ENCODE results near the gene CABP1.

The CABP1 gene

DNA sequence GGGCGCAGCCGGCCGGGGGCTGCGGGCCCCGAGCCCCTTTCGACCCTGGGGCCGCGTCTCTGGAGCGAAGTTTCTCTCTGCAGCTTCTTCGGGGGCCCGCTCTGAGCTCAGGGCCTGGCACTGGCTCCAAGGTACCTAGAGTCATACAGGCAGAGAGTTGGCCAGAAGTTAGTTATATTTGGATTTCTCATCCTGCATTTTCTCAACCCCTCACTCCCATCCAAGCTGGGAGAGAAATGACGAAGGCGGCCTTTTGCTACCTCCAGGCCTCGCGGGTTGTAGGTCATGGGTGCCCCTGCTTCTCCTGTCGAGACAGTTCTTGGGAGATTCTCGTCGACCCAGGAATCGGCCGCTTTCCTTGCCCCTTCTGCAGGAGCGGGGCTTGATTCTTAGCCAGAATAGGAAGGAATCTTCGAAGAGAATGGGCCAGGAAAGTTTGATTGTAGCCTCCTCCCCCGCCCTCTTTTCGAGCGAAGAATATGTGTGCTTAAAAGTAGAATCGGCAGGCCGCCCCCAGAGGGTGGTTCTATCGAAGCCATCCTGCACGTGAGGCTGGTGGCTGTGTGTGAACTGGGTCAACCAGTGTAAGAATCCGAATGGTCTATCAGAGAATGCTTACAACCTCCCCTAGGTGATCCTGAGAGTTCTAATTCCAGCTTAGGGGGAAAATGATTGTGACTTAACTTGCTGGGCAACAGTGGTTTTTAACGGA, 47.3 kb downstream of the CABP1 start:
- Mint-ChIP-seq H3K36me3 (peaks cover 10% of the 10 kb centered on the region), H3K4me3 (peak overlapping the region; percentile 90), H3K9me3 (no peaks in the 10 kb centered on the region), H3K4me1 (peaks cover 64% of the 10 kb centered on the region), H3K27me3 (no peaks in the 10 kb centered on the region), H3K27ac (peak overlapping the region; percentile 69)
- DNase-seq: peak; percentile 44
- CTCF ChIA-PET: interaction anchor here (0.6 to 2.4 kb wide), 8 partner anchors 13 to 284 kb away, joined by 3 to 29 read pairs (median 3); partner anchors contain the start of gene POP5

DNA sequence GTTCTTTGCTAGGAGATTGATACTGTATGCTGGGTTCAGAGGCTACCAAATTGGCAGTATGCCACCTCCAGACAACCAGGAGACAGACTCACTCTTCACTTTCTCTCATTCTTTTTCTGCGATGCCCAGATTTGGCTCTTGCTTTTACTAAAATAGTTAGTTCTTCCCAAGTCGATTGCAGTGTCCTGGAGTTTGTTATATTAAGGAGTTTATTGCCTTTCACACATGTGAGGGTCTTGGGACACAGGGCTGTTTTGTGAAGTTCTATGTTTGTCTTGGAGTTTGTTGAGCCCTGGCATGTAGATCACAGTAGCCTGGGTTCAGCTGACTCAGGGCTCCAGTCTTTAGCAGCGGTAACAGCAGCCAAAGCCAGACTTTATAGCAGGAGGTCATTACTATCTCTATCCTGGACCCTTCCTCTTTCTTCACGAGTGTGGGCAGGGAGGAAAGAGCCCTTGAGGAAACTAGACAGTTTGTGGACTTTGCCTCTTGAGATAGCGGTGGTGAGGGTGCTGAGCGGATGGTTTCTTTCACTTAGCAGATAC, 48.2 kb downstream of the CABP1 start:
- CTCF ChIA-PET: interaction anchor here (0.9 to 5.8 kb wide), 9 partner anchors 12 to 283 kb away, joined by 3 to 45 read pairs (median 4); partner anchors contain the start of gene POP5
- no peak for DNase-seq
- Mint-ChIP-seq H3K27me3 (no peaks in the 10 kb centered on the region), H3K9me3 (no peaks in the 10 kb centered on the region), H3K27ac (peak overlapping the region; percentile 69), H3K36me3 (peaks cover 16% of the 10 kb centered on the region), H3K4me3 (peak overlapping the region; percentile 90), H3K4me1 (peaks cover 72% of the 10 kb centered on the region)

- H3K4me3 Mint-ChIP-seq: peak overlapping the region; percentile 90
- H3K36me3 Mint-ChIP-seq: peaks cover 26% of the 10 kb centered on the region
- no peak for DNase-seq
- no peaks in the 10 kb centered on the region for H3K27me3 Mint-ChIP-seq
- no peak overlapping the region for H3K27ac Mint-ChIP-seq
- no peaks in the 10 kb centered on the region for H3K9me3 Mint-ChIP-seq
- CTCF ChIA-PET: interaction anchor here (0.7 to 5.8 kb wide), 5 partner anchors 20 to 282 kb away, joined by 3 to 45 read pairs (median 4); partner anchors contain the start of gene POP5
- H3K4me1 Mint-ChIP-seq: peaks cover 73% of the 10 kb centered on the region
These were observed 49.1 kb downstream of the CABP1 start for GRCh38 chr12:120689397-120690082.

DNA sequence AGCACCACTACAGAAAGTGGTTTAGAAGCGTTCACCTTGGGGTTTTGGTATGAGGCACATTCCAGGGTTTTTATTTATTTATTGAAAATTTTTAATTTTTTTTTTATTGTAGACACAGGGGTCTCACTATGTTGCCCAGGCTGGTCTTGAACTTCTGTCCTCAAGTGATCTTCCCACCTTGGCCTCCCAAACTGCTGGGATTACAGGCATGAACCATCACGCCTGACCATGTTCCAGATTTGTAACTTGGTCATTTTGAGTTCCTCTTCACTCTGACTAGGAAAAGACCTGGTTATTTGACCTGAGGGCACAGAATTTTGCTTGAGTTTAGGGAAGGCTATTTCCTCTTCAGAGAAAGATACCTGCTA, 49.6 kb downstream of the CABP1 start:
- CTCF ChIA-PET: interaction anchor here (1.5 to 5.8 kb wide), 2 partner anchors 19 to 42 kb away, joined by 4 to 45 read pairs; no protein-coding TSS in a partner anchor
- DNase-seq: no peak
- no peaks in the 10 kb centered on the region for H3K9me3 Mint-ChIP-seq
- H3K27ac Mint-ChIP-seq: no peak overlapping the region
- peaks cover 68% of the 10 kb centered on the region for H3K4me1 Mint-ChIP-seq
- no peak overlapping the region for H3K4me3 Mint-ChIP-seq
- peaks cover 31% of the 10 kb centered on the region for H3K36me3 Mint-ChIP-seq
- no peaks in the 10 kb centered on the region for H3K27me3 Mint-ChIP-seq

DNA sequence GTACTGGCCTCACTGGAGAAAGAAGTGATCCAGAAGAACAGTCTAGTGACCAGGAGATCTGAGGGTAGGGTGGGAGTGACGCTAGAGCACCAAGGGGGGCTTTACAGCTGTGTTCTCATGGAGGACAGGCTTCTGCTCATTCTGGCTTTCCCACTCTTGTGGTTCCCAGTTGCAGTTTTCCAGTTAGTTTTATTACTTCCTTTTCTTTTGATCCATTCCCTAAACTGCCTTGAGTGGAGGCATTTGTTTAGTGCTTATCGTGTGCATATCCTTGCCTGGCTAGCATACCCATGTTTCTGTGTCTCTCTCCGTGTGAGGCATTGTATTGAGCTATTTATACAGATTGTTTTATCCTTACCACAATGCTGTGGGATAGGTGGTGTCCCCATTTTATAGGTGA, 50.6 kb downstream of the CABP1 start:
- H3K9me3 Mint-ChIP-seq: no peaks in the 10 kb centered on the region
- no peak for DNase-seq
- peaks cover 59% of the 10 kb centered on the region for H3K4me1 Mint-ChIP-seq
- no peak overlapping the region for H3K27ac Mint-ChIP-seq
- CTCF ChIA-PET: interaction anchor here (0.5 to 5.8 kb wide), 2 partner anchors 43 to 251 kb away, joined by 3 to 45 read pairs; no protein-coding TSS in a partner anchor
- H3K4me3 Mint-ChIP-seq: no peak overlapping the region
- no peaks in the 10 kb centered on the region for H3K27me3 Mint-ChIP-seq
- peaks cover 40% of the 10 kb centered on the region for H3K36me3 Mint-ChIP-seq

- H3K36me3 Mint-ChIP-seq: peaks cover 55% of the 10 kb centered on the region
- peaks cover 59% of the 10 kb centered on the region for H3K4me1 Mint-ChIP-seq
These were observed 52.2 kb downstream of the CABP1 start for GRCh38 chr12:120692524-120693033.

DNA sequence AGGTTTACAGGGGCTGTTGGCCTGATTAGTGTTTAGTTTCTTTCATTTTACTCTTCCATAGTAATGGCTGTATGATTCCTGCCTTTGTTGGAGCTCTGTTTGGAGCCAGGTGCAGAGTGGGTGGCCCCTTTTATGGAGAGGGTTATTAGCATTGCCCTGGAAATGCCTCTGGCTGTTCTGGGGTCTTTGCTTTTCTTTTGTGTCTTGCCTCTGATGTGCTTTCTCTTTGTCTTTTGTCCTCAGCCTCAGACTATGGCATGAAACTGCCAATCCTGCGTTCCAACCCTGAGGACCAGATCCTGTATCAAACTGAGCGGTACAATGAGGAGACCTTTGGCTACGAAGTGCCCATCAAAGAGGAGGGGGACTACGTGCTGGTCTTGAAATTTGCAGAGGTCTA, 53.4 kb downstream of the CABP1 start:
- H3K27me3 Mint-ChIP-seq: no peaks in the 10 kb centered on the region
- no peak for DNase-seq
- H3K4me3 Mint-ChIP-seq: no peak overlapping the region
- peak overlapping the region; percentile 9 for H3K27ac Mint-ChIP-seq
- peaks cover 54% of the 10 kb centered on the region for H3K4me1 Mint-ChIP-seq
- H3K9me3 Mint-ChIP-seq: no peaks in the 10 kb centered on the region
- CTCF ChIA-PET: interaction anchor here (5.8 kb wide), 1 partner anchor 46 kb away, joined by 45 read pairs; no protein-coding TSS in a partner anchor
- peaks cover 63% of the 10 kb centered on the region for H3K36me3 Mint-ChIP-seq

More at GRCh38 chr12:120692524-120693033, 52.2 kb downstream of the CABP1 start:
- CTCF ChIA-PET: interaction anchor here (0.9 to 5.8 kb wide), 2 partner anchors 19 to 45 kb away, joined by 3 to 45 read pairs; no protein-coding TSS in a partner anchor
- no peak for DNase-seq
- Mint-ChIP-seq H3K9me3 (no peaks in the 10 kb centered on the region), H3K27ac (peak overlapping the region; percentile 50), H3K4me3 (no peak overlapping the region), H3K27me3 (no peaks in the 10 kb centered on the region)

GRCh38 chr12:120696626-120697025, 56.2 kb downstream of the CABP1 start:
- no peak overlapping the region for H3K27ac Mint-ChIP-seq
- H3K4me1 Mint-ChIP-seq: peaks cover 28% of the 10 kb centered on the region
- H3K27me3 Mint-ChIP-seq: no peaks in the 10 kb centered on the region
- H3K9me3 Mint-ChIP-seq: no peaks in the 10 kb centered on the region
- no peak for DNase-seq
- peaks cover 73% of the 10 kb centered on the region for H3K36me3 Mint-ChIP-seq
- CTCF ChIA-PET: no interaction called here
- H3K4me3 Mint-ChIP-seq: no peak overlapping the region

DNA sequence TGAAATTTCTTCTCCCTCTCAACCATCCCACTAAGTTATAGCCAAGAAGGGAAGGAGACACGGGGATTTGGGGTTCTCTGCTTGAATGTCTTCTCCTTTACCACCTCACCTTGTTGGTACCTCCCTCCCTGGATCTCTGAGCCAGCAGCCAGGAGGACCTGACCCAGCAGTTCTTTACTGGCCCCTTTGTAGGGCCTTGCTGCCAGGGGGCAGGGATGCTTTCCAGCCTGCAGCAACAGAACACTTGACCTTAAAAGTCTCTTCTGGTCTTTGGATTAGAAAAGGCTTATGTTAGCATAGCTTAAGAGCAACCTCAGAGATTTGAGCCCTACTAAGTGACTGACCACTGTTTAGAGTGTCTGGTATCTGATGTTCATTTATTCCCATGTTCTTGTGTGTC, 56.9 kb downstream of the CABP1 start:
- CTCF ChIA-PET: interaction anchor here (1.4 to 5.8 kb wide), 2 partner anchors 14 to 49 kb away, joined by 3 to 31 read pairs; no protein-coding TSS in a partner anchor
- peak; percentile 10 for DNase-seq
- peak overlapping the region; percentile 61 for H3K27ac Mint-ChIP-seq
- H3K4me1 Mint-ChIP-seq: peaks cover 20% of the 10 kb centered on the region
- no peak overlapping the region for H3K4me3 Mint-ChIP-seq
- H3K27me3 Mint-ChIP-seq: no peaks in the 10 kb centered on the region
- H3K36me3 Mint-ChIP-seq: peaks cover 70% of the 10 kb centered on the region
- no peaks in the 10 kb centered on the region for H3K9me3 Mint-ChIP-seq

DNA sequence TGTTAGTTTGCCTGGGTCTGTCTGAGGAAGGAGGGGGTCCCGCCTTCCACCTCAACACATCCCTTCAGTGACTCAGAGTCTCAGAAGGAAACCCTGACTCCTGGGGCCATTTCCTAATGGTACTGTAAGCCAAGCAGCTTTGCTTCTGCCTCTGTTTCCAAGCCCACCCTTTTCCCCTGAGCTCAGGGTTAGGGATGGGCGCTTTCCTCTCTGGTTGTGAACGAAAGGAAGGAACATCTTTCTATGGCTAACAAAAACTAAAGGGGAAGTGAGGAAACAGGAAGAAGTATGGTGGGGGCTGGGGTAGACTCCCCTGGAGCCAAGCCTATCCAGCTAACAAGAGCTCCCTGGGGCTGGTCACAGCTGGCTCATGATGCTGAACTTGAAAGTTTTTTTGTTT, 58.2 kb downstream of the CABP1 start:
- CTCF ChIA-PET: interaction anchor here (5.8 kb wide), 1 partner anchor 51 kb away, joined by 31 read pairs; no protein-coding TSS in a partner anchor
- H3K27me3 Mint-ChIP-seq: no peaks in the 10 kb centered on the region
- no peak for DNase-seq
- no peak overlapping the region for H3K4me3 Mint-ChIP-seq
- peaks cover 8% of the 10 kb centered on the region for H3K4me1 Mint-ChIP-seq
- H3K36me3 Mint-ChIP-seq: peaks cover 65% of the 10 kb centered on the region
- no peaks in the 10 kb centered on the region for H3K9me3 Mint-ChIP-seq
- H3K27ac Mint-ChIP-seq: no peak overlapping the region

- DNase-seq: no peak
- no peaks in the 10 kb centered on the region for H3K27me3 Mint-ChIP-seq
- no peak overlapping the region for H3K27ac Mint-ChIP-seq
- H3K9me3 Mint-ChIP-seq: no peaks in the 10 kb centered on the region
- no peak overlapping the region for H3K4me3 Mint-ChIP-seq
- CTCF ChIA-PET: interaction anchor here (0.5 to 5.8 kb wide), 3 partner anchors 10 to 96 kb away, joined by 3 to 31 read pairs (median 6); partner anchors contain the start of gene UNC119B
- H3K4me1 Mint-ChIP-seq: peaks cover 5% of the 10 kb centered on the region
- peaks cover 59% of the 10 kb centered on the region for H3K36me3 Mint-ChIP-seq
These were observed 59.1 kb downstream of the CABP1 start for GRCh38 chr12:120699553-120699952.

DNA sequence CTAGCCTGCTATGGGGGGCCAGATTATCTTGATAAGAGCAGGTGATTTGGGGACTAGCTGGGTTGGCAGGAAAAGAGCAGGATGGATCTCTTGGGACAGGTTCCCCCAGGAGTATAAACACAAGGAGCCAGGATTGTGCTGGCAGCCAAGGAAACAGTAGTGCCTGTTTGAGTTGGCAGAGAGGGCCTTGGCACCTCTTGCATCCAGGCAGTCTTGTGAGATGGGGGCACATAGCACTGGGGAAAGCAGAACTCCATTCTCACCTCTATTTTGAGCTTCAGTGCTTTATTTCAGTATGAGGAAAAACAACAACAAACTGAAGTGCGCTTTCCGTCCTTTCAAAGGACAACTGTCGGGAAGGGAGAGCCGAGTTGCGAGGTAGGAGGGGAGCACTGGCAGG, 60.5 kb downstream of the CABP1 start:
- H3K4me3 Mint-ChIP-seq: no peak overlapping the region
- no peaks in the 10 kb centered on the region for H3K9me3 Mint-ChIP-seq
- peaks cover 5% of the 10 kb centered on the region for H3K4me1 Mint-ChIP-seq
- H3K27ac Mint-ChIP-seq: peak overlapping the region; percentile 38
- CTCF ChIA-PET: interaction anchor here (1.3 to 5.8 kb wide), 3 partner anchors 9 to 53 kb away, joined by 3 to 31 read pairs (median 6); partner anchors contain the start of gene UNC119B
- no peaks in the 10 kb centered on the region for H3K27me3 Mint-ChIP-seq
- H3K36me3 Mint-ChIP-seq: peaks cover 45% of the 10 kb centered on the region
- DNase-seq: no peak

- no peak overlapping the region for H3K27ac Mint-ChIP-seq
- H3K4me3 Mint-ChIP-seq: no peak overlapping the region
- no peaks in the 10 kb centered on the region for H3K27me3 Mint-ChIP-seq
- H3K9me3 Mint-ChIP-seq: no peaks in the 10 kb centered on the region
- DNase-seq: no peak
- peaks cover 5% of the 10 kb centered on the region for H3K4me1 Mint-ChIP-seq
- CTCF ChIA-PET: interaction anchor here (5.8 kb wide), 1 partner anchor 55 kb away, joined by 31 read pairs; no protein-coding TSS in a partner anchor
- H3K36me3 Mint-ChIP-seq: peaks cover 29% of the 10 kb centered on the region
These were observed 62.2 kb downstream of the CABP1 start for GRCh38 chr12:120702637-120703036.
